HG02678 (cell line): ENCODE data around the gene UBE2B.
"Not testable (repeated sequence)": the region's sequence is repeated elsewhere in the genome, so short reads cannot be mapped to it uniquely, and the experiment has no call there.

Experiments
- ATAC-seq: cut with Tn5 transposase; IDR thresholded peaks from one replicate; pipeline ENCODE4 v1.9.1; 2021; ENCODE audit warnings: mild to moderate bottlenecking, moderate library complexity; ENCODE audit not compliant: unreplicated experiment

The UBE2B gene

DNA sequence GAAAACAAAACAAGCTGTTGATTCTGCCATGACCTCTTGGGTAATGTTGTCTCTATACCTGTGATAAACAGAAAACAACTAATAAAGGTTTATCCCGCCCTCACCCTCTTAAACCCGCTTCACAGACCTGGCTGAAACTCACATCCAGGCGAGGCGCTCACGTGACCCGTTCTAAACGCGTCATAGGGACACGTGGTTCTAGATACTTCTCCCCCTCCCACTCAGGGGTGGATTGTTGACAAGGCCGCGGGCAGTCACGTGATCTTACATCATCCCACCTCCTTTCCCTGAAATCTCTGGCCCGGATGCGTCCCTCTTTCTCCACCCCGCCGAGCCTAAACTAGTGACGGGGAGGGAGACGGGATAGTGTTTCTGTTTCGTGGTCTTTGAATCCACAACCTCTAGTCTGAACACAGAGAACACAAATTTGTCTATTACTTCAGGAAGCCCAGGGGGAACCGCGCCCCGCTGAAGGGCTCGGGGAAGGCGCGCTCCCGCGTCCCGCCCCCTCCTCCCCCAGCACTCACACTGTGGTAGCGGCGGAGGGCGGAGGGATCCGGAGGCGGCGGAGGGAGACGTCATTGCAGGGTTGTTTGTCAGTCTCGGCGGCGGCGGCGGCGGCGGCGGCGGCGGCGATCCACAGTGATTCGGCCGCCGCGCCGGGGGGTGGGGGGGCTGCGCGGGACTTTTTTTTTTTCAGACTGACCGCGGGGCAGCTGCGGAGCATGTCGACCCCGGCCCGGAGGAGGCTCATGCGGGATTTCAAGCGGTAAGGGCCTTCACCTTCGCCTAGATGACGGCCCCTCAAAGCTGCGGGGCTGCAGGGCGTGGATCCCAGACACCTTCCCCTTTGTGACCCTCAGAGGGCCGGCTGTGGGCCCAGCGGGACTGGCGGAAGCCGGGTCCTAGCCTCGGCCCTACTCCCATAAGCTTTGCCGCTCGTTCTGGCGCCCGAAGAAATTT, at the start of gene UBE2B:
TSS of gene UBE2B (plus strand) at position 699 of the 963 bp plus-strand sequence. CDS start at position 726, 27 bp downstream.
- peak; percentile 69 for ATAC-seq

DNA sequence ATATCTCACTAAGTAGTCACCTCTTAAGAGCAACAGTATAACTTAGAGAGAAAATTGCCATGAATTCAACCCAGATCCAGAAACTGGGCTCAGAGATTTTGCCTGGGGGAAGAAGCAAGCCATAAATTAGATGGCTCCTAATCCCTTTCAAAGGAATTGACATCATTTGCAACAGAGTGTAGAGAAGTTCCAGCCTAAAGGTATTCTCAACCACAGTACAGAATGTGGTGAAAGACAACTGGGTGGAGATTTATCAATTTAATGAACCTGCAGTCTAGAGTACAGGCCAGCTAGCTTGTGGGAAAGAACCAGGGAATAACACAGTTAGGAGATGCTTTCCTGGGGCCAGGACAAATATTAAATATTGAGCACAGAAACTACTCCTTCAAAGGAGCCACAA, 44.0 kb upstream of the UBE2B start:
- no peak for ATAC-seq

DNA sequence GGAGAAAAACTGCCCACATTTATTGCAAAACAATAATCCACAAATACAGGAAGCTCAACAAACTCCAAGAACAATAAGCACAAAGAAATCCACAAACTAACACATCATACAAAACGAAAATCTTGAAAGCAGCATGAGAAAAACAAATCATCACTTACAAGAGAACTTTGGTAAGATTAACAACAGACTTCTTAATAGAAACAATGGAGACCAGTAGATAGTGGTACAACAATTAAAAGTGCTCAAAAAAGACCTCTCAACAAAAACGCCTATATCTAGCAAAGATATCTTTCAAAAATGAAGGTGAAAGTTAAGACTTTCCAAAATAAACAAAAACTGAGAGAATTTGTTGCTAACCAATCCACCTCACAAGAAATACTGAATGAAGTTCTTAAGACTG, 42.8 kb upstream of the UBE2B start:
- no peak for ATAC-seq

DNA sequence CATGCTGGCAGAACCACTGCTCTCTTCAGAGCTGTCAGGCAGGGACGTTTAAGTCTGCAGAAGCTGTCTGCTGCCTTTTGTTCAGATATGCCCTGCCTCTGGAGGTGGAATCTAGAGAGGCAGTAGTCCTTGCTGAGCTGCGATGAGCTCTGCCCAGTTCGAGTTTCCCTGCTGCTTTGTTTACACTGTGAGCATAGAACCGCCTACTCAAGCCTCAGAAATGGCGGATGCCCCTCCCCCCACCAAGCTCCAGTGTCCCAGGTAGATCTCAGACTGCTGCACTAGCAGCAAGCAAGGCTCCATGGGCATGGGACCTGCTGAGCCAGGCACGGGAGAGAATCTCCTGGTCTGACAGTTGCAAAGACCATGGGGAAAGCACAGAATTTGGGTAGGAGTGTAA, 34.5 kb upstream of the UBE2B start:
- not testable (repeated sequence) for ATAC-seq

- not testable (repeated sequence) for ATAC-seq
Measured at GRCh38 chr5:134343500-134343899, 27.9 kb upstream of the UBE2B start.

- ATAC-seq = not testable (repeated sequence)
Measured at GRCh38 chr5:134345476-134345875, 25.9 kb upstream of the UBE2B start.

DNA sequence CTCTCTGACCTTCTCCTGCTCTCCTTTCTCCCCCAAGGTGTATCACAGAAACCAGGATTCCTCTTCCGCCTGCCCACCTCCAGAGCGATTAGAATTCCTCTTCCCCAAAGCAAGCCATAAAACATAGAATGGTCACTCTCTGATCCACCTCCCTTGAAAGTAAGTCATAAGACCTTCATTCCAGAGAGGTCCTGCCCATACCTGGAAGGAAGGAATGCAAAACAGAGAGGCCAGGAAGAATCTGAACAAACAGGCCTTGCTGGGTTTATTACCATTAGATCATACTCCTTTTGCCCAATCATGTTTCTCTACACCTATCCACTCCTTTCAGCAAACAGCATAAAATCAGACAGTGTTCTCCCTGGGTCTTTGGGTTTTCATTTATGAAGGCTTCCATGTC, 25.4 kb upstream of the UBE2B start:
- no peak for ATAC-seq

- no peak for ATAC-seq
Measured at GRCh38 chr5:134349463-134349862, 21.9 kb upstream of the UBE2B start.

DNA sequence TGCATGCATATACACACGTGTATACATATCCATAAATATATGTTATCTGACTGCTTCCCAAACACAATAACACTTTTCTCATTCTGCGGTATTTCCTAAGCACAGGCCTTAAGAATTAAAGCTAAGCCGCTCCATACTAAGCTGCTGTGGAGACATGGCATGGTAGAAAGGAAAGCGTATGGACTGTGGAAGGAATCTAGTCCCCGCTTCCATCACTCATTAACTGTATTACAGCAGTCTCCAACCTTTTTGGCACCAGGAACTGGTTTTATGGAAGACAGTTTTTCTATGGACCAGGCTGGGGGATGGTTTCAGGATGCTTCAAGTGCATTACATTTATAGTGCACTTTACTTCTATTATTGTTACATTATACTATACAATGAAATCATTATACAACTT, 15.7 kb upstream of the UBE2B start:
- no peak for ATAC-seq

DNA sequence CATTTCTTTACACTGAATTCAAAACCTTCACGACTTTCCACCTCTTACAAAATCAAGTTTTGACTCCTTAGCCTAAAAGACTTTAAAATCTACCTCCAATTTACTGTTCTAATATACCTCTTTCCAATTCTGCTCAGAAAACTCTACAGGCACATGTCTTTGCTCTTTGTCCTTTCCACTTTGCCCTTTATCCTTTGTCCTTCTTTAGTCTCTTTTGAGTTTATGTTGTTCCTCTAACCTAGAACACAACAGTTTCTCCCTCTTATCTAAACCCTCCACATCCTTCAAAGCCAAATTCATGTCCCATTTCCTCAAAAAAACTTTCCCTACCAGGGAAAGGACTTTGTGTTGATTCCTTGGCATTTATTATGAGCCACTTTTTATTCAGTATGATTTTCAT, 5.8 kb upstream of the UBE2B start:
- no peak for ATAC-seq

GRCh38 chr5:134370311-134370870, 978 bp upstream of the UBE2B start:
- ATAC-seq = peak; percentile 9

- no peak for ATAC-seq
Measured at GRCh38 chr5:134371834-134372340, 518 bp downstream of the UBE2B start.

DNA sequence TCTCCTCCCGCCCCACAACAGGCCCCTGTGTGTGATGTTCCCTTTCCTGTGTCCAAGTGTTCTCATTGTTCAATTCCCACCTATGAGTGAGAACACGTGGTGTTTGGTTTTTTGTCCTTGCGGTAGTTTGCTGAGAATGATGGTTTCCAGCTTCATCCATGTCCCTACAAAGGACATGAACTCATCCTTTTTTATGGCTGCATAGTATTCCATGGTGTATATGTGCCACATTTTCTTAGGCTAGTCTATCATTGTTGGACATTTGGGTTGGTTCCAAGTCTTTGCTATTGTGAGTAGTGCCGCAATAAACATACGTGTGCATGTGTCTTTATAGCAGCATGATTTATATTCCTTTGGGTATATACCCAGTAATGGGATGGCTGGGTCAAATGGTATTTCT, 2.3 kb downstream of the UBE2B start:
- ATAC-seq = not testable (repeated sequence)

DNA sequence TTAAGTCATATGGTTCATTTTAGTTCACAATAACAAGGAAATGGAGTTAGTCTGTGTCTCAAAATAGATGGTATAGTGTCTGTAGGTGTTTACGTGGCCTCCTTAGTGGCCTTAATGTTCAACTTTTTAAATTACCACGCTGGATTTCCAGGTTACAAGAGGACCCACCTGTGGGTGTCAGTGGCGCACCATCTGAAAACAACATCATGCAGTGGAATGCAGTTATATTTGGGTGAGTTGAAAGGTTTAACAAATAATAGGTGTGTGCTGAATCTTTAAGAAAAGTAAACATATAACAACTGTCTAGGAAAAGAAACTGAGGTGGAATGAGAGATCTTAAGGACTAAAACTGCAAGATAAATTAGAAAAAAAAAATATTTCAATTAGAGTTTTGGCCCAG, 2.9 kb downstream of the UBE2B start:
- no peak for ATAC-seq

- no peak for ATAC-seq
Measured at GRCh38 chr5:134380346-134380745, 9.0 kb downstream of the UBE2B start.

DNA sequence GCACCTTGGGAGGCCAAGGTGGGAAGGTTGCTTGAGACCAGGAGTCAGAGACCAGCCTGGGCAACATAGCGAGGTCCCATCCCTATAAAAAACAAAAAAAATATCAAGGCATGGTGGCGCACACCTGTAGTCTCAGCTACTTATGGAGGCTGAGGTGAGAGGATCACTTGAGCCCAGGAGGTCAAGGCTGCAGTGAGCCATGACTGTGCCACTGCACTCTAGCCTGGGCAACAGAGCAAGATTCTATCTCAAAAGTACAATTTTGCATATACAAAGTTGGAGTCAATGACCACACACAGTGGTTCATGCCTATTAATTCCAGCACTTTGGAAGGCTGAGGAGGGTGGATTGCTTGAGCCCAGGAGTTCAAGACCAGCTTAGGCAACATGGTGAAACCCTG, 10.8 kb downstream of the UBE2B start:
- ATAC-seq = not testable (repeated sequence)

DNA sequence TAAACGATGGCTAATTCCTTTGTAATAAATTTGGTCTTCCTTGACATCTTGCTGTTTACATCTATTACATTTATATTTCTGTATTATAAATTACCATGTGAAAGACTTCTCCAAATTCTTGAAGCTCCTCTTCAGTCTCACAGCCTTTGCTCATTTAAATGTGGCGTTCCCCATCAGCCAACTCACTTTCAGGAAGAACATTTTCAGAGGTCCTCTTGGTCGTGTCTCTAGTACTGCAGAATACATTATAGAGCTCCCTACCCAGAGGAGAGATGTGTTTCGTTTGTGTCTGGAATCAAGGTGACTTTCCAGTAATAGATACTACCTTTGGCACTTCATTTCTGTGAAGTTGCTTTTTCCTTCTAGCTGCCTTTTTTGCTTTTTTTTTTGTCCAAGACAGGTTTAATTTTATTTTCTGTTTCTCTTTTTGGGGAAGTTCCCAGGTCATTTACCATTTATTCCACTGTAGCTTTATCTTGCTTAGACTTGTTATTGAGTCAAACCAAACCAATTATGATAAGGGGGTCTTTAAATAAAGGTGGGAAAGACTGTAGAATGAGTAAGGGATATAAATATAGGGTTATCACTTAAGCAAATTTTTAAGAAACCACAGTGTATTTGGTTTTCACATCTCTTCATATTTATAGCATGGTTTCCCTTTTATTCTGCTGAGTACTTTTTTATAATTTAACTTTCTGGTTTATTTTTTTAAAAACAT, 12.8 kb downstream of the UBE2B start:
- ATAC-seq = no peak

GRCh38 chr5:134387443-134387842, 16.1 kb downstream of the UBE2B start:
- no peak for ATAC-seq

GRCh38 chr5:134392301-134392700, 20.9 kb downstream of the UBE2B start:
- ATAC-seq = no peak

GRCh38 chr5:134394932-134395331, 23.6 kb downstream of the UBE2B start:
- ATAC-seq = no peak

DNA sequence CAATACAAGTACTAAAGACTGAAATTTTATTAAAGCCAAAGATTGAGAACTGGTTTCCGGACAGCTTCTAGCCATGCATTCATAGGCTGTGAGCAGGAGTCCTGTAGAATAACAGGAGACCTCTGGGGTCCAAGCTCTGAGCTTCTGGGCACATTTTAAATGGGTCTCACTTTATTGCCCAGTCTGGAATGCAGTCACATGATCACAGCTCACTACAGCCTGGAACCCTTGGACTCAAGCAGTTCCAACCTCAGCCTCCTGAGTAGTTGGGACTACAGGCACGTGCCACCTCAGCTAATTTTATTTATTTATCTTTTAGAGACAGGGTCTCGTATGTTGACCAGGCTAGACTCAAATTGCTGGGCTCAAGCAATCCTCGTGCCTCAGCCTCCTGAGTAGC, 24.9 kb downstream of the UBE2B start:
- ATAC-seq = no peak
